SU-DHL-6 (cell line): ENCODE results near the gene MYDGF.

Experiments used
- EZH2phosphoT487 ChIP-seq: fragments of 200-600 bp; sonication (generic), shearing (Covaris generic); conservative IDR thresholded peaks from 2 replicates; pipeline ENCODE4 v1.6.1; 2018; ENCODE audit warnings: mild to moderate bottlenecking, antibody characterized with exemption, low read length, moderate library complexity, mixed read lengths
- TF ChIP-seq, protein P1 (sequence below): fragments of 200-600 bp; sonication (generic); IDR thresholded peaks from one replicate; pipeline ENCODE4 v1.5.1; 2017; ENCODE audit warnings: antibody characterized with exemption, mild to moderate bottlenecking, low read length, moderate library complexity; ENCODE audit not compliant: insufficient read depth, poor library complexity, severe bottlenecking

DNA sequence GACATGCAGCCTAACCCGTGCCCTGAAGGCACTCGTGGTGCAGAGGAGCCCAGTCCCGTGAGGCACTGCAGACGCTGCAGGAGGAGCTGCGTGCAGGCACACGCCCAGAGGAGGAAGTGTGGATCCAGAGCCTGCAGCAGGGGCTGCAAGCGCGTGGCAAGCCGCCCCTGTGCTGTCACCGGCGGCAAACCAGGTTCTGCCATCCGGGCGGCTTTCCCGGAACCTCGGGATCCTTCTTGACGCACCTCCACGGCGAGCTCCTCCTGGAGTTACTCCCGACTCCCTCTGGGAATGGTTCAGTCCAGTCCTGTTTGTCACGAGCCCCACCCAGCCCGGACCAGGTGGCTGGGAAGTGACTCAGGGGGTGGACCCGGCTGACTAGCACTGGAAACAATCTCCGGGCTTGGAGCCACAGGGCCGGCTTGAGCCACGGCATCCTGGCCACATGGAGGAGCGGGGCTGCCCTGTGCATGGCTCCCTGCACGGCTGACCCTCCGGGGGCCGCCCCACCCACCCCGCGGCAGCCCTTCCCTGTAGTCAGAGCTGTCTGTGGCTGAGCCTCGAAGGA, 43.3 kb upstream of the MYDGF start:
- TF ChIP-seq, protein P1, sequence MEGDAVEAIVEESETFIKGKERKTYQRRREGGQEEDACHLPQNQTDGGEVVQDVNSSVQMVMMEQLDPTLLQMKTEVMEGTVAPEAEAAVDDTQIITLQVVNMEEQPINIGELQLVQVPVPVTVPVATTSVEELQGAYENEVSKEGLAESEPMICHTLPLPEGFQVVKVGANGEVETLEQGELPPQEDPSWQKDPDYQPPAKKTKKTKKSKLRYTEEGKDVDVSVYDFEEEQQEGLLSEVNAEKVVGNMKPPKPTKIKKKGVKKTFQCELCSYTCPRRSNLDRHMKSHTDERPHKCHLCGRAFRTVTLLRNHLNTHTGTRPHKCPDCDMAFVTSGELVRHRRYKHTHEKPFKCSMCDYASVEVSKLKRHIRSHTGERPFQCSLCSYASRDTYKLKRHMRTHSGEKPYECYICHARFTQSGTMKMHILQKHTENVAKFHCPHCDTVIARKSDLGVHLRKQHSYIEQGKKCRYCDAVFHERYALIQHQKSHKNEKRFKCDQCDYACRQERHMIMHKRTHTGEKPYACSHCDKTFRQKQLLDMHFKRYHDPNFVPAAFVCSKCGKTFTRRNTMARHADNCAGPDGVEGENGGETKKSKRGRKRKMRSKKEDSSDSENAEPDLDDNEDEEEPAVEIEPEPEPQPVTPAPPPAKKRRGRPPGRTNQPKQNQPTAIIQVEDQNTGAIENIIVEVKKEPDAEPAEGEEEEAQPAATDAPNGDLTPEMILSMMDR: no peak
- TF ChIP-seq EZH2phosphoT487: no peak
